Coronary artery (tissue), 2 donors: ENCODE measurements around the gene COL20A1.
"Not testable (repeated sequence)": the region's sequence is repeated elsewhere in the genome, so short reads cannot be mapped to it uniquely, and the experiment has no call there.

Experiments
- DNase-seq: peaks from one replicate; pipeline ENCODE4 v3.0.0-alpha.2; 2017; ENCODE audit warnings: low spot score
- H3K27ac ChIP-seq, 2 donors: fragments of 200-600 bp; sonication (generic); one replicate each; pipeline ENCODE4 v1.5.1; 2016 to 2019
- H3K4me3 ChIP-seq: fragments of 200-600 bp; sonication (generic); 2 replicates; pipeline ENCODE4 v1.5.1; 2016; ENCODE audit warnings: mild to moderate bottlenecking, moderate library complexity
- TF ChIP-seq, protein P1 (sequence below): fragments of 200-600 bp; sonication (generic); IDR thresholded peaks from one replicate; pipeline ENCODE4 v1.5.1; 2019; ENCODE audit warnings: antibody characterized with exemption

Gene COL20A1

DNA sequence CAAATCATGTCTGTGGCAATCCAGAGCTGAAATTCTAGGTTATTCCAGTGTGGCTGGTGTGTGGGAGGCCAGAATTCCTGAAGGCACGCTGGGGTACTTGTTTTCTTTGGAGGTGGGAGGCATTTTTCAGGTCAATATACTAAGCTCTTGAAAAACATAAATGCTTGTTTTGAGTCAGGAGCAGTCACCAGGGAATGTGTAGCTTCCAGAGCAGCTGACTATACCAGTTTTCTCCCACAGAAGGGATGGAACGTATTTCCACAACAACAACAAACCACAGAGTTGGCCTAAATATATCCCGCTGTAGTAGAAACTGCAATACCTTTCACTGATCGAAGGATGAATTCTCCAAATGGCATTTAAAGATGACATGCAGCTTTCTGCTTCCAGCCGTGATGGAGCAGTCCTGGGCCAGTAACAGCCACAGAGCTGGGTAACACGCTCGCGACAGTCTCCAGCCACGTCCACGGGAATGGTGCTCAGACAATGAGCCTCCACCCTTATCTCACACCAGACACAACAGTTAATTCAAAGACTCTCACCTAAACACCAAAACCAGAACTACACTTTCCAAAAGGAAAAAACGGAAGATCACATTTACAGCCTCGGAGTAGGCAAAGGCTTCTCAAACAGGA, 44.9 kb downstream of the COL20A1 start:
- TF ChIP-seq, protein P1, sequence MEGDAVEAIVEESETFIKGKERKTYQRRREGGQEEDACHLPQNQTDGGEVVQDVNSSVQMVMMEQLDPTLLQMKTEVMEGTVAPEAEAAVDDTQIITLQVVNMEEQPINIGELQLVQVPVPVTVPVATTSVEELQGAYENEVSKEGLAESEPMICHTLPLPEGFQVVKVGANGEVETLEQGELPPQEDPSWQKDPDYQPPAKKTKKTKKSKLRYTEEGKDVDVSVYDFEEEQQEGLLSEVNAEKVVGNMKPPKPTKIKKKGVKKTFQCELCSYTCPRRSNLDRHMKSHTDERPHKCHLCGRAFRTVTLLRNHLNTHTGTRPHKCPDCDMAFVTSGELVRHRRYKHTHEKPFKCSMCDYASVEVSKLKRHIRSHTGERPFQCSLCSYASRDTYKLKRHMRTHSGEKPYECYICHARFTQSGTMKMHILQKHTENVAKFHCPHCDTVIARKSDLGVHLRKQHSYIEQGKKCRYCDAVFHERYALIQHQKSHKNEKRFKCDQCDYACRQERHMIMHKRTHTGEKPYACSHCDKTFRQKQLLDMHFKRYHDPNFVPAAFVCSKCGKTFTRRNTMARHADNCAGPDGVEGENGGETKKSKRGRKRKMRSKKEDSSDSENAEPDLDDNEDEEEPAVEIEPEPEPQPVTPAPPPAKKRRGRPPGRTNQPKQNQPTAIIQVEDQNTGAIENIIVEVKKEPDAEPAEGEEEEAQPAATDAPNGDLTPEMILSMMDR, result no peak
- Histone ChIP-seq H3K4me3 (no peak overlapping the region), H3K27ac (no peak overlapping the region)
- DNase-seq, result no peak

DNA sequence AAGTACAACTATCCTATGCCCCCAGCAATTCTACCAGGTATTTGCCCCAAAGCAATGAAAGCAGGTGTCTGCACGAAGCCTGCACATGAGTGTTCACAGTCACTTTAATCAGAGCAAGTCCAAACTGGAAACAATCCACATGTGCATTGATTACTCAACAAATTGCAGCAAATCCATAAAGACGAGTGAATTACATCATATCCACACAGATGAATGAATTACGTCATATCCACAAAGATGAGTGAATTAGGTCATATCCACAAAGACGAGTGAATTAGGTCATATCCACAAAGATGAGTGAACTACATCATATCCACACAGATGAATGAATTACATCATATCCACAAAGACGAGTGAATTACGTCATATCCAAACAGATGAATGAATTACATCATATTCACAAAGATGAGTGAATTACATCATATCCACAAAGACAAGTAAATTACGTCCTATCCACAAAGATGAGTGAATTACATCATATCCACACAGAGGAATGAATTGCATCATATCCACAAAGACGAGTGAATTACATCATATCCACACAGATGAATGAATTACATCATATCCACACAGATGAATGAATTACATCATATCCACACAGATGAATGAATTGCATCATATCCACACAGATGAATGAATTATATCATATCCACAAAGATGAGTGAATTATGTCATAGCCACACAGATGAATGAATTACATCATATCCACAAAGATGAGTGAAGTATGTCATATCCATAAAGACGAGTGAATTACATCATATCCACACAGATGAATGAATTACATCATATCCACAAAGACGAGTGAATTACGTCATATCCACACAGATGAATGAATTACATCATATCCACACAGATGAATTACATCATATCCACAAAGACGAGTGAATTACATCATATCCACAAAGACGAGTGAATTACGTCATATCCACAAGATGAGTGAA, 46.4 kb downstream of the COL20A1 start:
- H3K4me3 ChIP-seq, DNase-seq, H3K27ac ChIP-seq: not testable (repeated sequence)

DNA sequence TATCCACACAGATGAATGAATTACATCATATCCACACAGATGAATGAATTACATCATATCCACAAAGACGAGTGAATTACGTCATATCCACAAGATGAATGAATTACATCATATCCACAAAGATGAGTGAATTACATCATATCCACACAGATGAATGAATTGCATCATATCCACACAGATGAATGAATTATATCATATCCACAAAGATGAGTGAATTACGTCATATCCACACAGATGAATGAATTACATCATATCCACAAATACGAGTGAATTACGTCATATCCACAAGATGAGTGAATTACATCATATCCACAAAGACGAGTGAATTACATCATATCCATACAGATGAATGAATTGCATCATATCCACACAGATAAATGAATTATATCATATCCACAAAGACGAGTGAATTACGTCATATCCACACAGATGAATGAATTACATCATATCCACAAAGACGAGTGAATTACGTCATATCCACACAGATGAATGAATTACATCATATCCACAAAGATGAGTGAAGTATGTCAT, 47.2 kb downstream of the COL20A1 start:
- not testable (repeated sequence) for DNase-seq, H3K27ac ChIP-seq, H3K4me3 ChIP-seq

DNA sequence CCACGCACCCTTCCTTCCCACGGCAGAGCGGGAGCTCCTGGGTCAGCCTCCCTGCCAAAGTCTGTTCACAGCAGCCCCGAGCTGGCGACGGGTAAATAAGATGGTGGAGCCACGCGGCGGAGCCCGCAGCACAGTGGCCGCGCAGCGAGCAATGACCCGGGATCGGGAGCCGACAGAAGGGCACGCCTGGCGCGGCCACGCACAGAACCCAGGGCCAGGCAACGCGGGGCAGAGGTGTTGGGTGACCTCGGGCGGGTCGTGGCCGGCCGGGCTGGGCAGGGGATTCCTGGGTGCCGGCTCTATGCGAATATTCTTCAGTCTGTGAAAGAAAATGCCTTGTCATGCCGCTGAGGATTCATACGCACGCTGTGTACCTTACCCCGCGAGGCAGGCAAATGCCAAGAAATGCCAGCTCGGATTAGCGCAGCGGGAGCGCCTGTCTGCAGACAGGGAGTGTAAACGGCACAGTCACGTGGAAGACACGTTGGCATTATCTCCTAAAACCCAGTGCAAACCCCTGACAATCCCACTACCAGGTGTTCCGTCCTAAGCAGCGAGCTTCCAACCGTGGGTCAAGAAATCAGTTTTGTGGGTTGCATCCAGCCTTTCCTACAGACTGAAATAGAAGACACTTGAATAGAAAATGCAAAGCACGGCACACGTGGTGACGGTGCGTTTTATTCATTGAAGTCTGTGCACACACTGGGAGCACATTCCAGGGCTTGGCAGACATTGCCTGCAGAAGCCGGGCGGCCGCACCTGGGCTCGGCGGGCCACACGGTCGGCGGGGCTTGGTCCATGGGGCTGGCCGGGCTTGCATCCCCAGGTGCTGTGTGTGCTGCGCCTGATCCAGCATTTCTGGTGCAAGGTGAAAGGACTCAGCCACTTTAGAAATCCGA, 49.8 kb downstream of the COL20A1 start:
- TF ChIP-seq, protein P1, result no peak
- no peak for DNase-seq
- no peak overlapping the region for H3K4me3 ChIP-seq
- H3K27ac ChIP-seq, result no peak overlapping the region

DNA sequence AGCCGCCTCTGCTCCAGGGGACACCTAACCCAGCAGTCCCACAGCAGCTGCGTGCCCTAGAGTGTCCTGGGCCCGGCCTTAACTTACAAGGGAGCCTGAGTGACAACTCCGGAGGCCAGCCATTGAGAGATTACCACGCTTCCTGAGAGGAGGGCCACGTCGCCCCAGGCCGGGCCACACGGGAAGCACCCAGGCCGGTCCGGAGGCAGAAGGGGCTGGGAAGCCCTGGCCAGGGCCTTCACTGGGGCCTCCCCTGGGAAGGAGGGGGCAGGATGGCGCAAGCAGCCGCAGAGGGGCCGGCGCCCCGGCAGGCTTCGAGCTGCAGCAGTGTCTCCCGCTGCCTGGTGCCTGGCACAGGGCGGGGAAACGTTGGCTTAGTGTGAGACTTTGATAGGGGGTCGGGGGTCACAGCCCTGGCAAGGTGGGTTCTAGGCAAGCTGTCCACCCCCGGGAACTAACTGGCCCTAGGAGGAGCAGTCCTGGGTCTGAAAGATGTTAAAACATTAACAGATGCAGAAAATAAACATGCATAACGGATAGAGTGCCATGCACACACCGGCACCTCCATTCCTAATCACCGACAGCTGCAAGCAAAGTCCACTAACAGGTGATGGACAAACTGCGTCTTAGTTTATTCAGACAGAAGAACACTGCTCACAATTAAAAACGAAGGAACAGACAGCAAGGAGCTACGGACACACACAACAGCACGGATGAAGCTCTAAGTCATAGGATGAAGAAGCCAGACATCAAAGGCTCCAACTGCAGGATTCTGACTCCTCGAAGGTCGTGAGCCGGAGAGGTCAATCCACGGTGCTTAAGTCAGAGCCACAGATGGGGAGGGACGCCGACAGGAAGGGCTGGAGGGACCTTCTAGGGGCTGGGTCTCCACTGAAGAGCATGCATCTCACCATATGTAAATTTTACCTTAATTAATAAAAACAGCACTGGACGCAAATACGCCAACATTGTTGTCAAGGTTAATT, 50.8 kb downstream of the COL20A1 start:
- H3K27ac ChIP-seq, result no peak overlapping the region
- TF ChIP-seq, protein P1, result no peak
- H3K4me3 ChIP-seq, result no peak overlapping the region
- DNase-seq, result no peak

DNA sequence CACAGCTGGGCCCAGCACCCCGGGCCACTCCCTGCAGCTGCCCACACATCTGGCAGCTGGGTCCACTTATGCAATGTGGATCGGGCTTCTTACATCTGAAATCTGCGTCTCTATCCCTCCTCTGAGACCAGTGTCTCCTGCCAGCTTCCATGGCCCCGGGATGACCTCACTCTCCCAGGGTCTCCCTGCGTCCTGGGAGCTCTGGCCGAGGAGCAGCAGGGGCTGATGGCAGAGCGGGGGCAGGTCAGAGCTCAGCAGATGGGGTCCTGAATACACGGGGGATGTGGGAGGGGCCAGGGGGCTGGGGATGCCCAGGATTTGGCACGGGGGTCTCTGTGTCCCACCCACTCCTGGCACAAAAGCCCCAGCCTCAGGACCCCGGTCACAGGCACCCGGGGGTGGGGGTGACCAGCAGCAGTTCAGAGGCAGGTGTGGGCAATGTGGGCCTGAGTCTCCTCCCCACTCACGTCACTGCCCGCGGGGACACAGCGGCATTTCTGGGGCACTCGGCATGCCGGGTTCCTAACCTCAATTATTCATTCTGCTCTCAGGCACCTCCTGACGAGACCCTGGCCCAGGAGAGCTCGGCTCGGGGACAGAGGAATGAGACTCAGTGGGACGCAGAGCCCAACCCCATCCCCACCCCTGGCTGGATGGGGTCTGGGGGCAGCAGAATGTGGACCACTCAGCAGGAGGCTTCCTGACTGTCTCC, 51.8 kb downstream of the COL20A1 start:
- no peak for DNase-seq
- TF ChIP-seq, protein P1, result no peak
- Histone ChIP-seq H3K4me3 (no peak overlapping the region), H3K27ac (no peak overlapping the region)
